Loucy (cell line): Measurements from ENCODE around the gene GDF9.

Experiments
- H2AFZ ChIP-seq: fragments of 200-600 bp; sonication (generic); 2 replicates; pipeline ENCODE4 v1.6.0; 2016; ENCODE audit warnings: antibody characterized with exemption, mild to moderate bottlenecking, low read length, moderate library complexity
- H3F3A ChIP-seq: fragments of 200-600 bp; 2 replicates; pipeline ENCODE4 v1.6.0; 2016; ENCODE audit warnings: antibody characterized with exemption, low read depth, mild to moderate bottlenecking
- H3K27me3 ChIP-seq: fragments of 200-600 bp; sonication (generic); 2 replicates; pipeline ENCODE4 v1.6.1; 2014; ENCODE audit warnings: low read length, mild to moderate bottlenecking; ENCODE audit not compliant: insufficient read depth, poor library complexity, severe bottlenecking
- H3K36me3 ChIP-seq: fragments of 200-600 bp; sonication (generic); 2 replicates; pipeline ENCODE4 v1.6.1; 2016; ENCODE audit warnings: low read length; ENCODE audit not compliant: insufficient read depth
- H3K4me1 ChIP-seq: fragments of 200-600 bp; sonication (generic); 2 replicates; pipeline ENCODE4 v1.5.1; 2014; ENCODE audit warnings: low read length, mild to moderate bottlenecking; ENCODE audit not compliant: insufficient read depth, poor library complexity, severe bottlenecking
- H3K4me2 ChIP-seq: fragments of 200-600 bp; sonication (generic); 2 replicates; pipeline ENCODE4 v1.6.0; 2014; ENCODE audit warnings: antibody characterized with exemption, low read length, low read depth, mild to moderate bottlenecking; ENCODE audit not compliant: poor library complexity, severe bottlenecking
- H3K4me3 ChIP-seq: fragments of 200-600 bp; sonication (generic); 2 replicates; pipeline ENCODE4 v1.5.1; 2014; ENCODE audit warnings: low read length, mild to moderate bottlenecking, mixed read lengths; ENCODE audit not compliant: poor library complexity, severe bottlenecking
- H3K79me2 ChIP-seq: fragments of 200-600 bp; sonication (generic); 2 replicates; pipeline ENCODE4 v1.6.1; 2014; ENCODE audit warnings: low read length; ENCODE audit not compliant: insufficient read depth
- H3K9ac ChIP-seq: fragments of 200-600 bp; sonication (generic); 2 replicates; pipeline ENCODE4 v1.6.0; 2014; ENCODE audit warnings: mild to moderate bottlenecking, low read depth, low read length, moderate library complexity; ENCODE audit not compliant: poor library complexity, severe bottlenecking
- H3K9me2 ChIP-seq: fragments of 200-600 bp; sonication (generic); replicated peaks from 2 replicates; pipeline ENCODE4 v1.6.1; 2016; ENCODE audit warnings: low read depth, low read length, mixed read lengths
- H3K9me3 ChIP-seq: fragments of 200-600 bp; sonication (generic); 2 replicates; pipeline ENCODE4 v1.6.1; 2014; ENCODE audit warnings: mild to moderate bottlenecking, antibody characterized with exemption, low read length, low read depth; ENCODE audit not compliant: insufficient read depth
- H4K20me1 ChIP-seq: fragments of 200-600 bp; sonication (generic); 2 replicates; pipeline ENCODE4 v1.6.0; 2014; ENCODE audit warnings: antibody characterized with exemption, low read length, mild to moderate bottlenecking; ENCODE audit not compliant: insufficient read depth, poor library complexity, severe bottlenecking
- CTCF ChIP-seq: fragments of 200-600 bp; sonication (generic); conservative IDR thresholded peaks from 2 replicates; pipeline ENCODE4 v1.5.1; 2014; ENCODE audit warnings: mild to moderate bottlenecking, antibody characterized with exemption, low read length
- EZH2phosphoT487 ChIP-seq: fragments of 200-600 bp; IDR thresholded peaks from 2 replicates; pipeline ENCODE4 v1.6.1; 2018; ENCODE audit warnings: antibody characterized with exemption, mild to moderate bottlenecking, moderate library complexity, borderline replicate concordance

The GDF9 gene

GRCh38 chr5:132895719-132896305, 29.5 kb upstream of the GDF9 start:
- Histone ChIP-seq H3K4me3 (no peak overlapping the region), H3K36me3 (peaks cover 56% of the 10 kb centered on the region; the same call in 1 of the 2 replicates), H3K9ac (no peak overlapping the region), H3K4me2 (no peak overlapping the region), H3K4me1 (no peaks in the 10 kb centered on the region), H2AFZ (no peak overlapping the region), H3F3A (no peaks in the 10 kb centered on the region), H3K27me3 (no peaks in the 10 kb centered on the region), H3K9me2 (no peaks in the 10 kb centered on the region), H4K20me1 (no peaks in the 10 kb centered on the region), H3K79me2 (no peaks in the 10 kb centered on the region), H3K9me3 (no peaks in the 10 kb centered on the region)
- TF ChIP-seq CTCF, result no peak
- no peak for TF ChIP-seq EZH2phosphoT487

- H4K20me1 ChIP-seq, result no peaks in the 10 kb centered on the region
- H3K4me3 ChIP-seq, result no peak overlapping the region
- H3K27me3 ChIP-seq, result no peaks in the 10 kb centered on the region
- H3K36me3 ChIP-seq, result peaks cover 53% of the 10 kb centered on the region; the same call in 1 of the 2 replicates
- H3K9me3 ChIP-seq, result no peaks in the 10 kb centered on the region
- H3K79me2 ChIP-seq, result no peaks in the 10 kb centered on the region
- H3K4me2 ChIP-seq, result no peak overlapping the region
- no peak for TF ChIP-seq EZH2phosphoT487
- no peak for TF ChIP-seq CTCF
- H3F3A ChIP-seq, result no peaks in the 10 kb centered on the region
- H3K9me2 ChIP-seq, result no peaks in the 10 kb centered on the region
- H2AFZ ChIP-seq, result no peak overlapping the region
- no peaks in the 10 kb centered on the region for H3K4me1 ChIP-seq
- H3K9ac ChIP-seq, result no peak overlapping the region
Observed at GRCh38 chr5:132890817-132891216, 24.5 kb upstream of the GDF9 start.

- no peak for TF ChIP-seq CTCF
- no peak for TF ChIP-seq EZH2phosphoT487
- H3K9me3 ChIP-seq, result no peaks in the 10 kb centered on the region
- no peak overlapping the region for H3K9ac ChIP-seq
- no peaks in the 10 kb centered on the region for H3K4me1 ChIP-seq
- no peak overlapping the region for H3K4me3 ChIP-seq
- H3K9me2 ChIP-seq, result no peaks in the 10 kb centered on the region
- no peaks in the 10 kb centered on the region for H3F3A ChIP-seq
- H4K20me1 ChIP-seq, result no peaks in the 10 kb centered on the region
- H3K27me3 ChIP-seq, result no peaks in the 10 kb centered on the region
- peaks cover 41% of the 10 kb centered on the region; the same call in 1 of the 2 replicates for H3K36me3 ChIP-seq
- H2AFZ ChIP-seq, result no peak overlapping the region
- H3K79me2 ChIP-seq, result no peaks in the 10 kb centered on the region
- H3K4me2 ChIP-seq, result no peak overlapping the region
Observed at GRCh38 chr5:132889501-132889900, 23.2 kb upstream of the GDF9 start.
